ENCODE measurements around the gene GALNTL6. TPM values are rescaled to one million over a fixed set of nuclear protein-coding genes. Genes with fewer than 3 reads are reported as not detected.

GALNTL6 gene
- total RNA-seq, 1 experiment from 2014 or later = not detected

DNA sequence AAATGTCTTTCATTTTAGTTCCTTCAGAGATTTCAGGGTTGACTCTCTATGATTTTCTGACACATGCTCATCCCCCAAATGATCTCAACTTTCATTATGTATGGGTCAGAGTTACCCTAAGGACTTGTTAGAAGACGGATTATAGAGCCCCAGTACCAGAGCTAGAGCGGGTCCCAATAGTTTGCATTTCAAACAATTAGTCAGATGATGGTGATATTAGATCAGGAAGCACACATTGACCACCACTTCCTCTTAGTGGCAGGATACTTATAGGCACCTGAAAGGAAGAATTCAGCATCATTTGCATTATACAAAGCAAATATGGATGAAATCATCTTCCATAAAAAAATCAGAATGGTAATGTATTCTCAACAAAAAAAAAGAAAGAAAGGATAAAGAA, 106.1 kb downstream of the GALNTL6 start:
- H4K8ac ChIP-seq (replicated peaks; ENCODE audit: insufficient read length, low read depth, low read length) = no peak overlapping the region
- no peak overlapping the region for H2BK20ac ChIP-seq (ENCODE audit: low read depth, low read length, poor library complexity, severe bottlenecking)
- H3T11ph ChIP-seq (ENCODE audit: low read length) = no peak overlapping the region
- no peak overlapping the region for H2BK15ac ChIP-seq (ENCODE audit: low read depth, low read length)
- H3K4me2 ChIP-seq (ENCODE audit: insufficient read depth, insufficient read length, low read length) = no peak overlapping the region
- TF ChIP-seq, protein P1, sequence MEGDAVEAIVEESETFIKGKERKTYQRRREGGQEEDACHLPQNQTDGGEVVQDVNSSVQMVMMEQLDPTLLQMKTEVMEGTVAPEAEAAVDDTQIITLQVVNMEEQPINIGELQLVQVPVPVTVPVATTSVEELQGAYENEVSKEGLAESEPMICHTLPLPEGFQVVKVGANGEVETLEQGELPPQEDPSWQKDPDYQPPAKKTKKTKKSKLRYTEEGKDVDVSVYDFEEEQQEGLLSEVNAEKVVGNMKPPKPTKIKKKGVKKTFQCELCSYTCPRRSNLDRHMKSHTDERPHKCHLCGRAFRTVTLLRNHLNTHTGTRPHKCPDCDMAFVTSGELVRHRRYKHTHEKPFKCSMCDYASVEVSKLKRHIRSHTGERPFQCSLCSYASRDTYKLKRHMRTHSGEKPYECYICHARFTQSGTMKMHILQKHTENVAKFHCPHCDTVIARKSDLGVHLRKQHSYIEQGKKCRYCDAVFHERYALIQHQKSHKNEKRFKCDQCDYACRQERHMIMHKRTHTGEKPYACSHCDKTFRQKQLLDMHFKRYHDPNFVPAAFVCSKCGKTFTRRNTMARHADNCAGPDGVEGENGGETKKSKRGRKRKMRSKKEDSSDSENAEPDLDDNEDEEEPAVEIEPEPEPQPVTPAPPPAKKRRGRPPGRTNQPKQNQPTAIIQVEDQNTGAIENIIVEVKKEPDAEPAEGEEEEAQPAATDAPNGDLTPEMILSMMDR (conservative IDR thresholded peaks at IDR 0.05) = no peak
- Mint-ChIP-seq H3K27me3 (ENCODE audit: low read depth) (no peaks in the 10 kb centered on the region), H3K27ac (no peak overlapping the region; a peak in 1 of 7 replicates), H3K9me3 (peaks cover 0 to 5% of the 10 kb centered on the region in 2 experiments; a peak in 2 of 5 replicates), H3K4me1 (peaks cover 6 to 14% of the 10 kb centered on the region in 2 experiments; a peak in 3 of 4 replicates), H3K4me3 (no peak overlapping the region), H3K36me3 (ENCODE audit: insufficient read depth in 1 of 3, low read depth in 3 of 3) (no peaks in the 10 kb centered on the region; a peak in 1 of 7 replicates)
- no peaks in the 10 kb centered on the region for H3K79me2 ChIP-seq (ENCODE audit: insufficient read depth, low read length)
- no peaks in the 10 kb centered on the region for H3K79me1 ChIP-seq (ENCODE audit: insufficient read depth, low read depth, low read length, poor library complexity, severe bottlenecking)
- no peak overlapping the region for H3K23ac ChIP-seq (ENCODE audit: insufficient read length, low read depth, low read length)
- no peaks in the 10 kb centered on the region for H3K4me1 ChIP-seq (ENCODE audit: insufficient read depth, low read length)
- no peak overlapping the region for H2BK5ac ChIP-seq (ENCODE audit: insufficient read length, low read length)
- H3K14ac ChIP-seq (ENCODE audit: insufficient read depth, low read length) = no peak overlapping the region
- no peak overlapping the region for H2BK120ac ChIP-seq (ENCODE audit: low read depth, low read length, poor library complexity, severe bottlenecking)
- no peak overlapping the region for H3K18ac ChIP-seq (ENCODE audit: insufficient read length, low read depth, low read length)
- H2BK12ac ChIP-seq (ENCODE audit: insufficient read length, low read depth, low read length) = no peak overlapping the region
- no peak overlapping the region for H2AK5ac ChIP-seq (ENCODE audit: insufficient read length, low read length)
- H2AFZ ChIP-seq (ENCODE audit: low read length) = no peak overlapping the region
- WGBS (ENCODE audit: extremely low coverage, insufficient read length, low lambda C conversion rate) = no CpG with 5 or more reads among the region's 2 CpGs
- H4K20me1 ChIP-seq (ENCODE audit: control insufficient read depth, insufficient read depth, insufficient read length) = no peaks in the 10 kb centered on the region
- H4K91ac ChIP-seq (ENCODE audit: insufficient read length, low read depth, low read length) = no peak overlapping the region
- no peaks in the 10 kb centered on the region for H3K27me3 ChIP-seq (ENCODE audit: insufficient read depth, low read length)
- H3K23me2 ChIP-seq (ENCODE audit: insufficient read length, low read depth, low read length, poor library complexity, severe bottlenecking) = no peaks in the 10 kb centered on the region
- no peak overlapping the region for H3K56ac ChIP-seq (ENCODE audit: insufficient read length, low read depth, low read length)
- no peak overlapping the region for H3K9ac ChIP-seq (ENCODE audit: extremely low read depth, insufficient read length, low read length)
- no peak overlapping the region for H3K27ac ChIP-seq (ENCODE audit: insufficient read length, low read depth, low read length)
- DNase-seq = no peak
- H3K9me3 ChIP-seq (ENCODE audit: control insufficient read depth, low read depth, low read length) = no peaks in the 10 kb centered on the region
- no peak overlapping the region for H4K5ac ChIP-seq (ENCODE audit: insufficient read length, low read depth, low read length)
- H3K4ac ChIP-seq (ENCODE audit: low read depth, low read length) = no peak overlapping the region
